PFSK-1 (cell line): Measurements from ENCODE around the gene SERGEF.

ENCODE experiments used
- FOXP2 ChIP-seq: optimal IDR thresholded peaks from 2 replicates; pipeline ENCODE3; 2011; ENCODE audit warnings: borderline replicate concordance, control low read depth, inconsistent platforms; ENCODE audit not compliant: insufficient read depth; ENCODE audit errors: extremely low read length, extremely low read depth
- POLR2AphosphoS5 ChIP-seq: IDR thresholded peaks from 2 replicates; pipeline ENCODE4 v1.6.1; 2012; ENCODE audit warnings: low read depth, mild to moderate bottlenecking, control low read depth, low read length, moderate library complexity
- SIN3A ChIP-seq: IDR thresholded peaks from 2 replicates; pipeline ENCODE4 v1.6.1; 2012; ENCODE audit warnings: mild to moderate bottlenecking, low read length, moderate library complexity, borderline replicate concordance; ENCODE audit not compliant: insufficient read depth
- TAF1 ChIP-seq: IDR thresholded peaks from 2 replicates; pipeline ENCODE4 v1.6.1; 2012; ENCODE audit warnings: low read length, control low read depth, borderline replicate concordance; ENCODE audit not compliant: insufficient read depth
- TF ChIP-seq, protein P1 (sequence below), 2 experiments: IDR thresholded peaks; 2 replicates each; pipeline versions ENCODE4 v1.6.1 to v1.8.0; 2011 to 2012; ENCODE audit warnings: low read depth in 2 of 2, low read length in 2 of 2, control low read depth in 1 of 2, inconsistent platforms in 1 of 2, mild to moderate bottlenecking in 1 of 2, moderate library complexity in 1 of 2; ENCODE audit not compliant: insufficient read depth in 1 of 2

DNA sequence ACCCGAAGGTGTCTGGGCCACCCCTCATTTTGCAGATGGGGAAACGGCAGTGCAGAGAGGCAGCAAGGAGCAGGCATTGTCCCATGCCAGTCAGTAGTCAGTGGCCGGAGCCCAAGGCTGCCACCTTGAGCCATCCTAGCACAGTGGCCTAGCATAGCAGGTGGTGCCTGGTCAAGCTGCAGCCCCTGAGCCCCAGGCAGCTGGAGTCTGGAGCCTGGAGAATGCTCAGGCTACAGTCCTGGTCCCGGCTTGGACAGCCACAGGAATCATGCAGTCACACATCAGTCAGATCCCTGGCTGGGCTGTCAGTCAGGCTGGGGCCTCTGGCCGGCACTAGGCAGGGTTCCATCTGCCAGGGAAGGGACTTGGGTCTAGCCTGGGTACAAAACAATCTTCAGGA is 259.7 kb downstream of the SERGEF start:
- TF ChIP-seq TAF1, result no peak
- no peak for TF ChIP-seq POLR2AphosphoS5
- TF ChIP-seq, protein P1, sequence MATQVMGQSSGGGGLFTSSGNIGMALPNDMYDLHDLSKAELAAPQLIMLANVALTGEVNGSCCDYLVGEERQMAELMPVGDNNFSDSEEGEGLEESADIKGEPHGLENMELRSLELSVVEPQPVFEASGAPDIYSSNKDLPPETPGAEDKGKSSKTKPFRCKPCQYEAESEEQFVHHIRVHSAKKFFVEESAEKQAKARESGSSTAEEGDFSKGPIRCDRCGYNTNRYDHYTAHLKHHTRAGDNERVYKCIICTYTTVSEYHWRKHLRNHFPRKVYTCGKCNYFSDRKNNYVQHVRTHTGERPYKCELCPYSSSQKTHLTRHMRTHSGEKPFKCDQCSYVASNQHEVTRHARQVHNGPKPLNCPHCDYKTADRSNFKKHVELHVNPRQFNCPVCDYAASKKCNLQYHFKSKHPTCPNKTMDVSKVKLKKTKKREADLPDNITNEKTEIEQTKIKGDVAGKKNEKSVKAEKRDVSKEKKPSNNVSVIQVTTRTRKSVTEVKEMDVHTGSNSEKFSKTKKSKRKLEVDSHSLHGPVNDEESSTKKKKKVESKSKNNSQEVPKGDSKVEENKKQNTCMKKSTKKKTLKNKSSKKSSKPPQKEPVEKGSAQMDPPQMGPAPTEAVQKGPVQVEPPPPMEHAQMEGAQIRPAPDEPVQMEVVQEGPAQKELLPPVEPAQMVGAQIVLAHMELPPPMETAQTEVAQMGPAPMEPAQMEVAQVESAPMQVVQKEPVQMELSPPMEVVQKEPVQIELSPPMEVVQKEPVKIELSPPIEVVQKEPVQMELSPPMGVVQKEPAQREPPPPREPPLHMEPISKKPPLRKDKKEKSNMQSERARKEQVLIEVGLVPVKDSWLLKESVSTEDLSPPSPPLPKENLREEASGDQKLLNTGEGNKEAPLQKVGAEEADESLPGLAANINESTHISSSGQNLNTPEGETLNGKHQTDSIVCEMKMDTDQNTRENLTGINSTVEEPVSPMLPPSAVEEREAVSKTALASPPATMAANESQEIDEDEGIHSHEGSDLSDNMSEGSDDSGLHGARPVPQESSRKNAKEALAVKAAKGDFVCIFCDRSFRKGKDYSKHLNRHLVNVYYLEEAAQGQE (IDR thresholded peaks at IDR 0.05; ENCODE audit: insufficient read depth in 1 of 2, low read depth in 2 of 2, low read length in 2 of 2), result no peak
- no peak for TF ChIP-seq SIN3A
- TF ChIP-seq FOXP2, result no peak
